Right lobe of liver (tissue), 6 donors: ENCODE results near the gene KLHL6. TPM values are rescaled to one million over a fixed set of nuclear protein-coding genes. Genes with fewer than 3 reads are reported as not detected.

Experiments
- ATAC-seq, 4 donors: fragments of 200-7000 bp; cut with Tn5 transposase; one replicate each; pipeline ENCODE4 v1.9.1; 2020; ENCODE audit warnings: mild to moderate bottlenecking in 4 of 4, moderate library complexity in 4 of 4
- DNase-seq, 3 donors: peaks; one replicate each; pipeline ENCODE4 v3.0.0-alpha.2; 2020
- H3K27ac ChIP-seq, 3 donors: fragments of 200-600 bp; one replicate each; pipeline ENCODE4 v1.8.0; 2022
- H3K27me3 ChIP-seq, 2 donors: fragments of 200-600 bp; one replicate each; pipeline ENCODE4 v1.8.0; 2022
- H3K36me3 ChIP-seq, 4 donors: fragments of 200-600 bp; sonication (generic) in 1 of 4; one replicate each; pipeline versions ENCODE4 v1.5.1 to v1.8.0; 2017 to 2022; ENCODE audit warnings: control low read depth in 1 of 4
- H3K4me1 ChIP-seq, 4 donors: fragments of 200-600 bp; sonication (generic) in 1 of 4; one replicate each; pipeline versions ENCODE4 v1.5.1 to v1.8.0; 2017 to 2022; ENCODE audit warnings: control low read depth in 1 of 4
- H3K4me3 ChIP-seq, 3 donors: fragments of 200-600 bp; one replicate each; pipeline ENCODE4 v1.8.0; 2022
- H3K9me3 ChIP-seq, 4 donors: fragments of 200-600 bp; sonication (generic) in 1 of 4; one replicate each; pipeline versions ENCODE4 v1.5.1 to v1.8.0; 2017 to 2022; ENCODE audit warnings: control low read depth in 1 of 4
- POLR2A ChIP-seq: fragments of 450-650 bp; IDR thresholded peaks from one replicate; pipeline ENCODE4 v1.6.1; 2017; ENCODE audit warnings: antibody characterized with exemption, mild to moderate bottlenecking
- WGBS: methylation state at CpG from one replicate; pipeline ENCODE4 v1.1.6; 2018; ENCODE audit warnings: low coverage, low lambda C conversion rate; ENCODE audit not compliant: insufficient coverage; ENCODE audit errors: missing lambda C conversion rate; 5-methylcytosine and 5-hydroxymethylcytosine counted together
- intact Hi-C, 2 donors: fragments of 100-400 bp; cut with DNase I; formaldehyde crosslinking; loops; one replicate each; pipeline versions ENCODE4 v1.11.2 to v1.14.1; 2022
- total RNA-seq, 6 experiments: library from RNA; depleted of rRNA in 2 of 6; stranded (reverse); fragments of >200 nt in 2 of 6; fragmentation: NEBNext Ultra II Directional in 3 of 6; extraction: Animal tissue kit (Norgen Biotek cat#: 25700) in 3 of 6; gene quantifications; one replicate each; pipeline versions ENCODE4 v1.1.0 to v1.2.4, GENCODE V29; 2016 to 2023
- TF ChIP-seq, protein P1 (sequence below), 4 donors: fragments of 200-600 bp in 3 of 4; fragments of 450-650 bp in 1 of 4; IDR thresholded peaks; one replicate each; pipeline versions ENCODE4 v1.5.1 to v1.8.0; 2016 to 2022; ENCODE audit warnings: antibody characterized with exemption in 4 of 4, mild to moderate bottlenecking in 2 of 4
- donor health status: DM: no; HTN: yes; CAD: no.
- donor health status: DM: no; HTN: no; CAD: no.
- donor health status: DM: no; HTN: no; CAD: no.
- donor health status: DM: no; HTN: yes; CAD: no.
- donor health status: DM: no; HTN: yes; CAD: no.

Gene KLHL6
- total RNA-seq, 6 experiments from 2014 or later, result 0.59 to 2.7 (median 1.6) TPM

DNA sequence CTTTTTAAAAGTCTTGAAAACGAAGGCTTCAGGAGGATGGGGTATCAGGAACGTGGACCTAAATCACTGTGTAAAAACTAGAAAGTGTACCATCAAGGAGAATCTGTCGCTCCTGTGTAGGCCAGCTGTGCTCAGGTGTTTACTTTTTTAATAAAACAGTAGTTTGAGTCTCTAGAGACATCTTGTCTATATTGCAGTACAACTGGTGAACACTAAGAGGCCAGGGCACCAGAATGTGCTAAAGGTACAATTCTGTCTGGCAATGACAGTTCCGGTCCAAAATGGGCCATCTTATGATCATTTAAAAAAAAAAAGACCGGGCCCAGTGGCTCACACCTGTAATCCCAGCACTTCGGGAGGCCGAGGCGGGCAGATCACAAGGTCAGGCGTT is 65.3 kb downstream of the KLHL6 start:
- no peak overlapping the region for H3K4me3 ChIP-seq
- peaks cover 0 to 4% (median 2%) of the 10 kb centered on the region in 4 donors for H3K4me1 ChIP-seq
- H3K27ac ChIP-seq, result no peak overlapping the region
- WGBS, result 92% methylated on average over 8 of the region's 9 CpGs
- TF ChIP-seq POLR2A, result no peak
- TF ChIP-seq, protein P1, sequence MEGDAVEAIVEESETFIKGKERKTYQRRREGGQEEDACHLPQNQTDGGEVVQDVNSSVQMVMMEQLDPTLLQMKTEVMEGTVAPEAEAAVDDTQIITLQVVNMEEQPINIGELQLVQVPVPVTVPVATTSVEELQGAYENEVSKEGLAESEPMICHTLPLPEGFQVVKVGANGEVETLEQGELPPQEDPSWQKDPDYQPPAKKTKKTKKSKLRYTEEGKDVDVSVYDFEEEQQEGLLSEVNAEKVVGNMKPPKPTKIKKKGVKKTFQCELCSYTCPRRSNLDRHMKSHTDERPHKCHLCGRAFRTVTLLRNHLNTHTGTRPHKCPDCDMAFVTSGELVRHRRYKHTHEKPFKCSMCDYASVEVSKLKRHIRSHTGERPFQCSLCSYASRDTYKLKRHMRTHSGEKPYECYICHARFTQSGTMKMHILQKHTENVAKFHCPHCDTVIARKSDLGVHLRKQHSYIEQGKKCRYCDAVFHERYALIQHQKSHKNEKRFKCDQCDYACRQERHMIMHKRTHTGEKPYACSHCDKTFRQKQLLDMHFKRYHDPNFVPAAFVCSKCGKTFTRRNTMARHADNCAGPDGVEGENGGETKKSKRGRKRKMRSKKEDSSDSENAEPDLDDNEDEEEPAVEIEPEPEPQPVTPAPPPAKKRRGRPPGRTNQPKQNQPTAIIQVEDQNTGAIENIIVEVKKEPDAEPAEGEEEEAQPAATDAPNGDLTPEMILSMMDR (IDR thresholded peaks at IDR 0.05), result no peak
- intact Hi-C loops, result no loop called here
- DNase-seq (no peak), ATAC-seq (no peak)
- no peaks in the 10 kb centered on the region for H3K27me3 ChIP-seq
- no peaks in the 10 kb centered on the region for H3K36me3 ChIP-seq
- H3K9me3 ChIP-seq, result no peaks in the 10 kb centered on the region

DNA sequence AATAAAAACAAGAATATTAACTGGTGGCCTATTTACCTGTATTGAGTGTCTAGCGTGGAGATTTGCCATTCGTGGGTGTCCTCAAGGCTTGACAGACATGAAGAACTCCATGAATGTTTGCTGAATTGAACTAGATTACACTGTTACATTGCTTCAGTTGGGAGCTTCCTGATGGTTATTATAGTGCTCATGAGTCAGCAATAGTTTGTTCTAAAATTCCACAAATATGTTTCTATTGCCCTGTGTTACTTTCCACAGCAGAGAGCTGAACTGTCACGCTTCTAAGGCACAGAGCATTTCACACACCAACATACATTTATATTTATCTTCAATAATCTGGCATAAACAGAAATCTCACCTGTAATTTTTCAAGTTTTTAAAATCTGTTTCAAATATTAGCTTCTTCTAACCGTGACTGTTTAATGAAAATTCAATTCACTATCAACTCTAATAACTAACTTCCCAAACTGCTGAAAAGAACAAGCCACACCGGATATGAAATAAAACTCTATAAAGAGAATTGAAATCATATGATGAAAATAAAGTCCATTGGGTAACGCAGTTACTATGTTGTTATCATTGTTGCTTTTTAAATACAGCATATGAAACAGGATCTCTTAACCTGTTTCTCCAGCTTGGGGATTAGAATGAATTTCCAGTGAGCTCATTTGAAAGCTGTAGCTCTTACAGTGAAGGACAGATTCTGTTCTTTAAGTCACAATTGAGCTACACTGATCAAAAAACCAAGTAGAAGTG is 65.9 kb downstream of the KLHL6 start:
- no peak for DNase-seq
- TF ChIP-seq POLR2A, result no peak
- TF ChIP-seq, protein P1 (IDR thresholded peaks at IDR 0.05), result no peak
- H3K27ac ChIP-seq, result no peak overlapping the region
- H3K9me3 ChIP-seq, result no peaks in the 10 kb centered on the region
- no peaks in the 10 kb centered on the region for H3K27me3 ChIP-seq
- no peak overlapping the region for H3K4me3 ChIP-seq
- WGBS, result 56% methylated on average over 5 of the region's 6 CpGs
- no peaks in the 10 kb centered on the region for H3K36me3 ChIP-seq
- ATAC-seq, result peak in 2 of 4 donors; percentile 8 to 16
- peaks cover 0 to 10% (median 4%) of the 10 kb centered on the region in 4 donors for H3K4me1 ChIP-seq
- intact Hi-C loops, result no loop called here

DNA sequence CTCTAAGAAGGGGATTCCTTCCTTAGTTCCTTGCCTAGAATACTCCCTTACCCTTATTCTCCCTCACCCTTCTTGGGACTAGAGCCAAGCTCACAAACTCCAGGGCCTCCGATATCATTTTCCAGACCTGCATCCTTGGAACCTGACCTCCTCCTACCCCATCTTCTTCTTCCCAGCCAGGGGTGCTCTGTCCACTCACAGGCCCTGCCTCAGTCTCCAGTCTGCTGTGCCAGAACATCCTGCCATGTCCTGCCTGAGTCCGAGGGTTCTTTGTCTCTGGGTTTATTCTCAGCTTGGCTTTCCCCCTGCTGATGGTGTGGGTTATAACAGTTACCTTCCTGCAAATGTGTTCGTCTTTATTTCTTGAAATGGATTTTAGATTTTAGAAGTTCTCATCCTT is 67.2 kb downstream of the KLHL6 start:
- 93% methylated on average over 3 of the region's 3 CpGs for WGBS
- Histone ChIP-seq H3K27me3 (no peaks in the 10 kb centered on the region), H3K36me3 (no peaks in the 10 kb centered on the region), H3K4me3 (no peak overlapping the region), H3K4me1 (peaks cover 0 to 21% (median 9%) of the 10 kb centered on the region in 4 donors), H3K9me3 (no peaks in the 10 kb centered on the region), H3K27ac (no peak overlapping the region)
- ATAC-seq (no peak), DNase-seq (peak in 1 of 3 donors; percentile 25)
- no peak for TF ChIP-seq POLR2A
- TF ChIP-seq, protein P1 (IDR thresholded peaks at IDR 0.05), result no peak
- intact Hi-C loops, result no loop called here

DNA sequence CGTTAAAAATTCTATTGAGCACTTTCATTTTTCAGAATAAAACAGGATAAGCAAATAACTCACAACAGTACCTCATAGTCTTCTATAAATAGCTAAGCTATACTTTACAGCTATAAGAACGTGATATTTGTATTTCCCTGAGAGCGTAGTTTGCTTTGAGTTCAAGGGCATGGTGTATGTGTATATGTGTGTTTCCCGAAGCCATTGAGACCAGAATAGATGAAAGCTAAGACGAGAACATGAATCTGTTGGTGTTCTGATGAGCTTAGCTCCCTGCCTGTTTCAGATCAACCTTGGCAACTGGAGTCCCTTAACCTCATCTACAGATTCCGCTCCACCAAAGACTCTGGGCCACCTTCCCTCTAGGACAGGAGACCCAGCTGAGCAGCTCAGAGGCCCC is 67.6 kb downstream of the KLHL6 start:
- Histone ChIP-seq H3K9me3 (no peaks in the 10 kb centered on the region), H3K4me1 (peaks cover 0 to 24% (median 9%) of the 10 kb centered on the region in 4 donors), H3K4me3 (no peak overlapping the region), H3K27ac (no peak overlapping the region), H3K36me3 (no peaks in the 10 kb centered on the region), H3K27me3 (no peaks in the 10 kb centered on the region)
- intact Hi-C loops, result no loop called here
- ATAC-seq (no peak), DNase-seq (peak in 1 of 3 donors; percentile 18)
- TF ChIP-seq POLR2A, result no peak
- TF ChIP-seq, protein P1 (IDR thresholded peaks at IDR 0.05), result no peak
- WGBS, result 75% methylated on average over 2 of the region's 6 CpGs
